OCI-LY3 (cell line): Measurements from ENCODE around the gene TBX6.
"Not testable (repeated sequence)": the region's sequence is repeated elsewhere in the genome, so short reads cannot be mapped to it uniquely, and the experiment has no call there.

ENCODE experiments used
- H2AFZ ChIP-seq: fragments of 200-600, 300-600 bp; shearing (Covaris generic); 2 replicates; pipeline ENCODE4 v1.6.0; 2014; ENCODE audit warnings: antibody characterized with exemption, low read depth, low read length
- H3K27ac ChIP-seq: fragments of 200-600, 300-600 bp; sonication (generic); 2 replicates; pipeline ENCODE4 v1.5.1; 2014; ENCODE audit warnings: mild to moderate bottlenecking, low read length, moderate library complexity, mixed read lengths
- H3K27me3 ChIP-seq: fragments of 200-600, 300-600 bp; sonication (generic); 2 replicates; pipeline ENCODE4 v1.6.1; 2014; ENCODE audit warnings: low read depth, low read length, mixed read lengths
- H3K36me3 ChIP-seq: fragments of 200-600, 300-600 bp; sonication (generic); replicated peaks from 2 replicates; pipeline ENCODE3; 2014; ENCODE audit warnings: low read depth, low read length, mixed read lengths
- H3K4me1 ChIP-seq: fragments of 300-600, 200-600 bp; sonication (generic); 2 replicates; pipeline ENCODE4 v1.6.1; 2014; ENCODE audit warnings: low read length, mixed read lengths
- H3K4me2 ChIP-seq: fragments of 200-600, 300-600 bp; sonication (generic); 2 replicates; pipeline ENCODE4 v1.6.1; 2014; ENCODE audit warnings: low read length, mixed read lengths
- H3K4me3 ChIP-seq: fragments of 300-600, 200-600 bp; sonication (generic); 2 replicates; pipeline ENCODE4 v1.5.1; 2014; ENCODE audit warnings: antibody characterized with exemption, mild to moderate bottlenecking, low read length, moderate library complexity
- H3K79me2 ChIP-seq: fragments of 300-600, 200-600 bp; shearing (Covaris generic); 2 replicates; pipeline ENCODE4 v1.6.1; 2014; ENCODE audit warnings: mild to moderate bottlenecking, low read length, mixed read lengths
- H3K9ac ChIP-seq: fragments of 300-600, 200-600 bp; shearing (Covaris generic); 2 replicates; pipeline ENCODE4 v1.6.0; 2014; ENCODE audit warnings: mild to moderate bottlenecking, low read length, moderate library complexity
- H3K9me3 ChIP-seq: fragments of 200-600, 300-600 bp; shearing (Covaris generic); 2 replicates; pipeline ENCODE4 v1.6.1; 2014; ENCODE audit warnings: low read length, mixed read lengths; ENCODE audit not compliant: insufficient read depth
- H4K20me1 ChIP-seq: fragments of 200-600, 300-600 bp; sonication (generic); 2 replicates; pipeline ENCODE4 v1.6.1; 2016; ENCODE audit warnings: low read length, mixed read lengths; ENCODE audit not compliant: insufficient read depth
- EZH2phosphoT487 ChIP-seq: fragments of 200-600 bp; shearing (Covaris generic); IDR thresholded peaks from 2 replicates; pipeline ENCODE4 v1.6.1; 2018; ENCODE audit warnings: antibody characterized with exemption, mixed run types, low read depth
- TF ChIP-seq, protein P1 (sequence below): fragments of 200-600, 300-600 bp; sonication (generic); IDR thresholded peaks from 2 replicates; pipeline ENCODE4 v1.5.1; 2014; ENCODE audit warnings: antibody characterized with exemption, low read length, low read depth

Gene TBX6

DNA sequence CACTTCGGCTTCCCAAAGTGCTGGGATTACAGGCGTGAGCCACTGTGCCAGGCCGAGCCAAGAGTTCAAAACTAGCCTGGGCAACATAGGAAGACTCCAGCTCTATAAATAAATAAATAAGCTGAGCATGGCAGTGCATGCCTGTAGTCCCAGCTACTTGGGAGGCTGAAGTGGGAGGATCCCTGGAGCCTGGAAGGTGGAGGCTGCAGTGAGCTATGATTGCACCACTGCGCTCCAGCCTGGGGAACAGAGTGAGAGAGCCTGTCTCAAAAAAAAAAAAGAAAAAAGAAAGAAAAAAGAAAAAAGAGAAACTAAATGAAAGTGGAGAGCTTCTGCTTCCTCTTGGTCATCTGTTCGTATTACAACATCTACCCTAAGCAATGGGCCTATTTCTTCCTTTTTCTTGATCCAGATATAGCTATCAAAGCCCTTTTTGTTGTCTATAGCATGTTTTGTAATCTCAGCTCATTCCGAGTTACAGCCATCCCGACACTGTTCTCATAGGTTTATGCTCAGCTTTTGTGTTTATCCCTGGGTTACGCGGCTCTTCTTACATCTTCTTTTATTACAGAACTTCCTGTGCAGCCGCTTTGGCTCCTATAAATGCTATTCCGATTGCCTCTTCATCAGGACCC lies 45.4 kb upstream of the TBX6 start:
- Histone ChIP-seq H3K27me3 (no peaks in the 10 kb centered on the region), H3K79me2 (no peaks in the 10 kb centered on the region), H3K9ac (no peak overlapping the region), H2AFZ (no peak overlapping the region), H3K4me2 (no peak overlapping the region), H3K36me3 (no peaks in the 10 kb centered on the region), H3K27ac (no peak overlapping the region), H3K9me3 (no peaks in the 10 kb centered on the region), H3K4me3 (no peak overlapping the region), H4K20me1 (no peaks in the 10 kb centered on the region), H3K4me1 (peaks cover 19% of the 10 kb centered on the region)
- TF ChIP-seq, protein P1, sequence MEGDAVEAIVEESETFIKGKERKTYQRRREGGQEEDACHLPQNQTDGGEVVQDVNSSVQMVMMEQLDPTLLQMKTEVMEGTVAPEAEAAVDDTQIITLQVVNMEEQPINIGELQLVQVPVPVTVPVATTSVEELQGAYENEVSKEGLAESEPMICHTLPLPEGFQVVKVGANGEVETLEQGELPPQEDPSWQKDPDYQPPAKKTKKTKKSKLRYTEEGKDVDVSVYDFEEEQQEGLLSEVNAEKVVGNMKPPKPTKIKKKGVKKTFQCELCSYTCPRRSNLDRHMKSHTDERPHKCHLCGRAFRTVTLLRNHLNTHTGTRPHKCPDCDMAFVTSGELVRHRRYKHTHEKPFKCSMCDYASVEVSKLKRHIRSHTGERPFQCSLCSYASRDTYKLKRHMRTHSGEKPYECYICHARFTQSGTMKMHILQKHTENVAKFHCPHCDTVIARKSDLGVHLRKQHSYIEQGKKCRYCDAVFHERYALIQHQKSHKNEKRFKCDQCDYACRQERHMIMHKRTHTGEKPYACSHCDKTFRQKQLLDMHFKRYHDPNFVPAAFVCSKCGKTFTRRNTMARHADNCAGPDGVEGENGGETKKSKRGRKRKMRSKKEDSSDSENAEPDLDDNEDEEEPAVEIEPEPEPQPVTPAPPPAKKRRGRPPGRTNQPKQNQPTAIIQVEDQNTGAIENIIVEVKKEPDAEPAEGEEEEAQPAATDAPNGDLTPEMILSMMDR, result no peak
- TF ChIP-seq EZH2phosphoT487, result no peak

- Histone ChIP-seq H3K4me3 (no peak overlapping the region), H3K27ac (no peak overlapping the region), H3K36me3 (no peaks in the 10 kb centered on the region), H3K4me2 (no peak overlapping the region), H3K9ac (no peak overlapping the region), H2AFZ (no peak overlapping the region), H4K20me1 (no peaks in the 10 kb centered on the region), H3K79me2 (no peaks in the 10 kb centered on the region), H3K27me3 (no peaks in the 10 kb centered on the region), H3K4me1 (peaks cover 12% of the 10 kb centered on the region), H3K9me3 (no peaks in the 10 kb centered on the region)
- no peak for TF ChIP-seq EZH2phosphoT487
- TF ChIP-seq, protein P1, result no peak
Measured at GRCh38 chr16:30132591-30132990, 40.9 kb upstream of the TBX6 start.

DNA sequence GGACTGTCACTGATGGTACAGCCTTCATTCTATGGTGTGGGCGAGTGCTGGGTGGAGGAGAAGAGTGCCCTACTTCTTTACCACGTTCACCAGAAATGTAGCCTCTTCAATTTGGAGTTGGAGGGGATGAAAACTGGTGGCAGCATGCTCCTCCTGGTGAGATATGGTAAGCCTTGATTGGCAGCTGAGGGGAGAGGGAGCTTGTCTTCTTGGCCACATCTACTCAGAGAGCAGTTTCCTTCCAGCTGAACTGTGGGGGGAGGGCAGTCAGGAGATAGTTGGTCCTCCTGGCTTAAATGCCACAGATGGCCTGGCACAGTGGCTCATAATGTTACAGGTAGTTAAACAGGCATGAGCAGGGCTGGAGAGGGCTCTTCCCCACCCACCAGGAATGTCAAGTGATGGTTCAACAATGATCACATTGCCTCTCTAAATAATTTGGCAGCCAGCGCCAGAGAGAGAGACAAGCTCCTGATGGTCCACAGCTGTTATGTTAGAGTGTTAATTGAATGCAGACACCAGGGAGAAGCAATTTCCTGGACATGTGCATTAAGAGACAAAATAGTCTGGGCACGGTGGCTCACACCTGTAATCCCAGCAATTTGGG lies 40.2 kb upstream of the TBX6 start:
- no peaks in the 10 kb centered on the region for H3K27me3 ChIP-seq
- no peak overlapping the region for H3K4me2 ChIP-seq
- no peaks in the 10 kb centered on the region for H3K9me3 ChIP-seq
- no peaks in the 10 kb centered on the region for H4K20me1 ChIP-seq
- H3K79me2 ChIP-seq, result no peaks in the 10 kb centered on the region
- no peak overlapping the region for H3K4me3 ChIP-seq
- no peak overlapping the region for H3K9ac ChIP-seq
- no peaks in the 10 kb centered on the region for H3K36me3 ChIP-seq
- no peak overlapping the region for H3K27ac ChIP-seq
- no peak overlapping the region for H2AFZ ChIP-seq
- no peak for TF ChIP-seq EZH2phosphoT487
- TF ChIP-seq, protein P1, result no peak
- peaks cover 12% of the 10 kb centered on the region for H3K4me1 ChIP-seq

- no peaks in the 10 kb centered on the region for H3K27me3 ChIP-seq
- TF ChIP-seq, protein P1, result no peak
- TF ChIP-seq EZH2phosphoT487, result no peak
- no peak overlapping the region for H3K9ac ChIP-seq
- H2AFZ ChIP-seq, result no peak overlapping the region
- H3K79me2 ChIP-seq, result no peaks in the 10 kb centered on the region
- H3K27ac ChIP-seq, result no peak overlapping the region
- H3K4me2 ChIP-seq, result no peak overlapping the region
- no peaks in the 10 kb centered on the region for H3K36me3 ChIP-seq
- H3K9me3 ChIP-seq, result no peaks in the 10 kb centered on the region
- no peak overlapping the region for H3K4me3 ChIP-seq
- H4K20me1 ChIP-seq, result no peaks in the 10 kb centered on the region
- H3K4me1 ChIP-seq, result peaks cover 9% of the 10 kb centered on the region
Measured at GRCh38 chr16:30127993-30128392, 36.3 kb upstream of the TBX6 start.

DNA sequence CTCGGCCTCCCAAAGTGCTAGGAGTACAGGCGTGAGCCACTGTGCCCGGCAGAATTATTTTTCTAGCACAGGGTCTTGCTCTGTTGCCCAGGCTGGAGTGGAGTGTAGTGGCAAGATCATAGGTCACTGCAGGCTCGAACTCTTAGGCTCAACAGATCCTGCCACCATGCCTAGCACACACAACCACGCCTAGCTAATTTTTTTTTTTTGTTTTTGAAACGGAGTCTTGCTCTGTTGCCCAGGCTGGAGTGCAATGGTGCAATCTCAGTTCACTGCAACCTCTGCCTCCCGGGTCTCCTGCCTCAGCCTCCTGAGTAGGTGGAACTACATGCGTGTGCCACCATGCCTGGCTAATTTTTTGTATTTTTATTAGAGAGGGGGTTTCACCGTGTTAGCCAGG lies 34.0 kb upstream of the TBX6 start:
- not testable (repeated sequence) for H3K27ac ChIP-seq, H3K27me3 ChIP-seq, H3K4me2 ChIP-seq, H4K20me1 ChIP-seq, H3K9ac ChIP-seq, H3K9me3 ChIP-seq, H3K36me3 ChIP-seq, H2AFZ ChIP-seq, H3K79me2 ChIP-seq, H3K4me3 ChIP-seq
- H3K4me1 ChIP-seq, result peaks cover 13% of the 10 kb centered on the region
